ENCODE measurements around the gene C2orf49. TPM values are rescaled to one million over a fixed set of nuclear protein-coding genes. Genes with fewer than 3 reads are reported as not detected.
A peak's percentile ranks its signal among the peaks of the same experiment; 100 is the strongest.
"Not testable (repeated sequence)": the region's sequence is repeated elsewhere in the genome, so short reads cannot be mapped to it uniquely, and the experiment has no call there.

The C2orf49 gene
- total RNA-seq, 1 donor from 2014 or later = 20.8 TPM

DNA sequence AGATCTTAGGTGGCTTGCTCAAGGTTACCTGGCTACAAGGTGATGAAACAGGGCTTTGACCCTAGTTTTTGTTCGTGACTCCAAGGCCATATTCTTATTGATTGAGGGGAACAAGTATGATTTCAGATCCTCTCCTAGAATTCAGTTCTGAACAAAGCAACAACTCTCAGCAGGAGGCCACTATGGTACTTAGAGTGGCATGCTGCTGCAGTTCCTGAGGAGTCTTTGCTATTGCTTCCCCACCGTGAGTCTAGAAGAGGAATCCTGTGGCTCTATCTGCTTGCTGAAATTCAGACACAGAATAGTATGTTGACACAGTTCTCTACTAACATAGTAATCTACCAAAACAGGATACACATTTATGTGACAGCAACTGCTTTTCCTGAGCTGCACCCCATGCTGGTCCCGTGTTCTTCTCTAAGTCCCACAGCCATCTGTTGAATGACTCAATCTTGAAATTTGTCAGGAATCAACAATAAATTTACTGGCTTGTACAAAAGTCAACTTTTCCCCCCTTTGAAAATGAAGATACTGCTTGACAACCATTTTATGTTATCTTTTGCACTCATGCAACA lies 11.9 kb upstream of the C2orf49 start:
- Mint-ChIP-seq H3K4me3 (no peak overlapping the region), H3K4me1 (peaks cover 45% of the 10 kb centered on the region)
- no peak for DNase-seq (ENCODE audit: low spot score in 2 of 2, unreplicated experiment in 2 of 2)

DNA sequence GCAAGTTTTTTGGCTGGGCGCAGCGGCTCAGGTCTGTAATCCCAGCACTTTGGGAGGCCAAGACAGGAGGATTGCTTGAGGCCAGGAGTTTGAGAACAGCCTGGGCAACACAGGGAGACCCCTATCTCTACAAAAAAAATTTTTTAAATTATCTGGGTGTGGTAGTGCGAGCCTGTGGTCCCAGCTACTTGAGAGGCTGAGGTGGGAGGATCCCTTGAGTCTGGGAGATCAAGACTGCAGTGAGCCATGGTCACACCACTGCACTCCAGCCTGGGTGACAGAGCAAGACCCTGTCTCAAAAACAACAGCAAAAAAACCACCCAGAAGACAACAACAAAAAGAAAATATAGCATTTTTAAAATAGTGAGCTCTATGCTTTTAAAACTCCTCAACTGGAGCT lies 10.1 kb upstream of the C2orf49 start:
- not testable (repeated sequence) for H3K36me3 Mint-ChIP-seq; H3K27me3 Mint-ChIP-seq (ENCODE audit: low read depth); H3K4me3 Mint-ChIP-seq; H3K9me3 Mint-ChIP-seq; DNase-seq (ENCODE audit: low spot score in 2 of 2, unreplicated experiment in 2 of 2); H3K27ac Mint-ChIP-seq
- H3K4me1 Mint-ChIP-seq = peaks cover 43% of the 10 kb centered on the region

More for the DNA sequence above, 11.9 kb upstream of the C2orf49 start:
- Mint-ChIP-seq H3K36me3 (no peaks in the 10 kb centered on the region), H3K27ac (peak overlapping the region; percentile 95), H3K9me3 (no peaks in the 10 kb centered on the region), H3K27me3 (ENCODE audit: low read depth) (no peaks in the 10 kb centered on the region)
- TF ChIP-seq, protein P1, sequence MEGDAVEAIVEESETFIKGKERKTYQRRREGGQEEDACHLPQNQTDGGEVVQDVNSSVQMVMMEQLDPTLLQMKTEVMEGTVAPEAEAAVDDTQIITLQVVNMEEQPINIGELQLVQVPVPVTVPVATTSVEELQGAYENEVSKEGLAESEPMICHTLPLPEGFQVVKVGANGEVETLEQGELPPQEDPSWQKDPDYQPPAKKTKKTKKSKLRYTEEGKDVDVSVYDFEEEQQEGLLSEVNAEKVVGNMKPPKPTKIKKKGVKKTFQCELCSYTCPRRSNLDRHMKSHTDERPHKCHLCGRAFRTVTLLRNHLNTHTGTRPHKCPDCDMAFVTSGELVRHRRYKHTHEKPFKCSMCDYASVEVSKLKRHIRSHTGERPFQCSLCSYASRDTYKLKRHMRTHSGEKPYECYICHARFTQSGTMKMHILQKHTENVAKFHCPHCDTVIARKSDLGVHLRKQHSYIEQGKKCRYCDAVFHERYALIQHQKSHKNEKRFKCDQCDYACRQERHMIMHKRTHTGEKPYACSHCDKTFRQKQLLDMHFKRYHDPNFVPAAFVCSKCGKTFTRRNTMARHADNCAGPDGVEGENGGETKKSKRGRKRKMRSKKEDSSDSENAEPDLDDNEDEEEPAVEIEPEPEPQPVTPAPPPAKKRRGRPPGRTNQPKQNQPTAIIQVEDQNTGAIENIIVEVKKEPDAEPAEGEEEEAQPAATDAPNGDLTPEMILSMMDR (IDR thresholded peaks at IDR 0.05; ENCODE audit: unreplicated experiment) = no peak

DNA sequence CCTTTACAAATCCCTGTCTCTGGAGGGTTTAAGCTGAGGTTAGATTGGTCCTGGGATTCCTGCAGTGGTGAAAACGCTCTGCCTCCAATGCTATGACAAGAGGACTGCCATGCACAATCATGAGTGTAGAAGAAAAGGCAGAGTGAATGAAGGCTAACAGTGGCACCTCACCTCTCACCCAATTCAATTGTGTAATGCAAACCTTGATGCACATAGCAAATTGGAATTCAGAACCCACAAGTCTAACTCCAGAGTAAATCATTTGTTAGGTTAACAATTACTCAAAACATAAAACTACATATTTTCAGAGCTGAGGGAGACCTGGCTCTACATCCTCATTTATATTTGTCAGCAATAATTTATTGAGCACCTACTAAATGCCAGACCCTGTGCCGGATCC lies 9.7 kb upstream of the C2orf49 start:
- no peaks in the 10 kb centered on the region for H3K9me3 Mint-ChIP-seq
- no peak for DNase-seq (ENCODE audit: low spot score in 2 of 2, unreplicated experiment in 2 of 2)
- H3K4me1 Mint-ChIP-seq = peaks cover 43% of the 10 kb centered on the region
- no peaks in the 10 kb centered on the region for H3K36me3 Mint-ChIP-seq
- TF ChIP-seq, protein P1 (IDR thresholded peaks at IDR 0.05; ENCODE audit: unreplicated experiment) = no peak
- peak overlapping the region; percentile 30 for H3K27ac Mint-ChIP-seq
- no peaks in the 10 kb centered on the region for H3K27me3 Mint-ChIP-seq (ENCODE audit: low read depth)
- H3K4me3 Mint-ChIP-seq = peak overlapping the region; percentile 84

DNA sequence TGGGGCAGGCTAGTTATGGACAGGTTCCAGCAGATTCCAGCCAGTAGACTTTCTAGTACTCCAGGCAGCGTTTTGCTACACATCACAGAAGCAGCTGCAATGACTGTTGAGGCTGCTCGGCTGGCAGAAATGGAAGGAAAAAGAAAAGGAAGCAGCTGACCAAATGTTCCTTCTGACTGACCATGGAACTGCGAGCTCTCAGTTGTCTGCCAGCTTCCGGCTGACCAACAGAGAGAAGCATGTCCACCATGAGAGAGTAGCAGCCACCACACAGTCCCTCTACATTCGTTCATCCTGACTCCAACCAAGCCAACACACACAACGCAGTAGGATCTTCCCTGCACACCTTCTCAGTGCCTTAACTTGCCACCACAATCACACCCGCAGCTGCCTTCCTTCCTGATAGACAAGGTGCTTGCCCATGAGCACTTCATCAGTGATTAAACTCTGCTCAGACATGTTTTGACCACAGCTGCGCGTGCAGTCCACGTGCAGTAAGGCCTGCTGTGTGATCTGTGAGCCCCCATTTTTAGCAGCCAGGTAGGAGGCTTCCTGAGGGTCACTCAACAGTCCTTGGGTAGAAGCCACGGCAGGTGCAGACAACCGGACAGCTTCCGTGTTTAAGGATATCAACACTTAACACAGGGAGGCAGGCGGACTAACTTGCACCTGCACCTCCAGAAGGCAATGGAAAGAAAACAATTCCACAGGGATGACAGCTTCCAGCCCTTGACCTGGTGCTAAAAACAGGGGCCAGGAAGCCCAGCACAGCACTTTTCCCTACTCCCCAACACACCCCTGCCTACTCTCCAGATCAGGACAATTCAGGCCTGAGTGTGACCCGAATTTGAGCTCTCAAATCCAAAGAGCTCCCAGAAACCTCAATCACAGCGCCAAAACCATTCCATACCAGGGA lies 8.8 kb upstream of the C2orf49 start:
- no peak for DNase-seq (ENCODE audit: low spot score in 2 of 2, unreplicated experiment in 2 of 2)
- Mint-ChIP-seq H3K9me3 (no peaks in the 10 kb centered on the region), H3K27ac (peak overlapping the region; percentile 92), H3K36me3 (no peaks in the 10 kb centered on the region), H3K4me1 (peaks cover 43% of the 10 kb centered on the region), H3K27me3 (ENCODE audit: low read depth) (no peaks in the 10 kb centered on the region), H3K4me3 (peak overlapping the region; percentile 84)
- TF ChIP-seq, protein P1 (IDR thresholded peaks at IDR 0.05; ENCODE audit: unreplicated experiment) = no peak

DNA sequence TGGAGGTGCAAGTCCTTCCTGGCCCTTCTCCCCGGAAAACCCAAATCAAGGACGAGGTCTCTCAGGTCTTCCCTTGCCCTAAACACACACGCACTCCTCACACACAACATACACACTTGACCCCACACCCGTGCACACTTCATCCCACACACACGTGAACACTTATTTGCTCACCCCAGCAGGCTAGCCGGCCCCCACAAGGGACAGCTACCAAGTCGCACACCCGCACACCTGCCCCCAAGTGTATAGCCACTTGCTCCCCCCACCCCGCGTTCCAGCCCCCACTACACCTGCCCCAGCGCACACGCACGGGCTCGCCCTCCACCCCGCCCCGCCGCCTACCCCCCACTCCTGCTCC lies 8.2 kb upstream of the C2orf49 start:
- no peak for DNase-seq (ENCODE audit: low spot score in 2 of 2, unreplicated experiment in 2 of 2)
- peak overlapping the region; percentile 84 for H3K4me3 Mint-ChIP-seq
- no peaks in the 10 kb centered on the region for H3K36me3 Mint-ChIP-seq
- TF ChIP-seq, protein P1 (IDR thresholded peaks at IDR 0.05; ENCODE audit: unreplicated experiment) = no peak
- no peaks in the 10 kb centered on the region for H3K9me3 Mint-ChIP-seq
- H3K27me3 Mint-ChIP-seq (ENCODE audit: low read depth) = no peaks in the 10 kb centered on the region
- H3K27ac Mint-ChIP-seq = peak overlapping the region; percentile 92
- peaks cover 41% of the 10 kb centered on the region for H3K4me1 Mint-ChIP-seq

Measured in mesothelial cell of epicardium (in vitro differentiated cells).